Large intestine (tissue), 3 donors: Measurements from ENCODE around the gene HPCAL1. TPM values are rescaled to one million over a fixed set of nuclear protein-coding genes. Genes with fewer than 3 reads are reported as not detected.
A peak's percentile ranks its signal among the peaks of the same experiment; 100 is the strongest.

Experiments
- DNase-seq, 2 donors: peaks; one replicate each; pipeline versions ENCODE4 v3.0.0 to v3.0.0-alpha.2; 2013
- H3K27ac ChIP-seq: one replicate; pipeline ENCODE4 v1.5.1; 2013; ENCODE audit warnings: low read length
- H3K27me3 ChIP-seq: 2 replicates; pipeline ENCODE4 v1.6.1; 2013; ENCODE audit warnings: low read length; ENCODE audit not compliant: control insufficient read depth, insufficient read depth
- H3K36me3 ChIP-seq: 2 replicates; pipeline ENCODE4 v1.6.1; 2013; ENCODE audit warnings: low read length; ENCODE audit not compliant: control insufficient read depth, insufficient read depth
- H3K4me1 ChIP-seq: one replicate; pipeline ENCODE4 v1.6.1; 2013; ENCODE audit warnings: low read length; ENCODE audit not compliant: control insufficient read depth, insufficient read depth
- H3K4me3 ChIP-seq: one replicate; pipeline ENCODE4 v1.5.1; 2013; ENCODE audit warnings: low read length
- H3K9me3 ChIP-seq: one replicate; pipeline ENCODE4 v1.6.1; 2013; ENCODE audit warnings: mild to moderate bottlenecking, low read depth, low read length, moderate library complexity; ENCODE audit not compliant: control insufficient read depth
- WGBS: methylation state at CpG from one replicate; pipeline ENCODE4 v1.1.5; 2013; ENCODE audit warnings: low lambda C conversion rate; ENCODE audit not compliant: insufficient coverage; 5-methylcytosine and 5-hydroxymethylcytosine counted together
- polyA plus RNA-seq: library from polyadenylated mRNA; unstranded; fragments of 120-200 nt; gene quantifications from one replicate; pipeline ENCODE4 v1.2.1, GENCODE V29; 2013

The HPCAL1 gene
- polyA plus RNA-seq, 1 donor, result 68.7 TPM

- Histone ChIP-seq H3K27ac (no peak overlapping the region), H3K9me3 (no peaks in the 10 kb centered on the region), H3K27me3 (no peaks in the 10 kb centered on the region), H3K4me1 (peaks cover 8% of the 10 kb centered on the region), H3K4me3 (no peak overlapping the region), H3K36me3 (peaks cover 6% of the 10 kb centered on the region)
- DNase-seq, result no peak
- no CpG with 5 or more reads among the region's 9 CpGs for WGBS
These were observed 77.6 kb downstream of the HPCAL1 start for GRCh38 chr2:10380048-10380926.

DNA sequence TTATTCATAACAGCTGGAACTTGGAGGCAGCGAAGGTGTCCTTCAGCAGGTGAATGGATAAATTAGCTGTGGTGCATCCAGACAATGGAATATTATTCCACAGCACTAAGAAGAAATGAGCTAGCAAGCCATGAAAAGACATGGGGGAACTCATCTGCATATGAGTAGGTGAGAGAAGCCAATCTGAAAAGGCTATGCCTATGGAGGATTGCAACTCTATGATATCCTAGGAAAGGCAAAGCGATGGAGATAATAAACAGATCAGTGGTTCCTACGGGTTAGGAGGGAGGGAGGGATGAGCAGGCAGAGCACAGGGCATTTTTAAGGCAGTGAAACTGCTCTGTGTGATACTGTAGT lies 79.3 kb downstream of the HPCAL1 start:
- H3K4me1 ChIP-seq, result peaks cover 19% of the 10 kb centered on the region
- H3K4me3 ChIP-seq, result no peak overlapping the region
- H3K9me3 ChIP-seq, result no peaks in the 10 kb centered on the region
- peaks cover 8% of the 10 kb centered on the region for H3K36me3 ChIP-seq
- H3K27me3 ChIP-seq, result no peaks in the 10 kb centered on the region
- no peak for DNase-seq
- WGBS, result no CpG with 5 or more reads among the region's 3 CpGs
- no peak overlapping the region for H3K27ac ChIP-seq

- no peaks in the 10 kb centered on the region for H3K9me3 ChIP-seq
- no peak overlapping the region for H3K4me3 ChIP-seq
- H3K27ac ChIP-seq, result no peak overlapping the region
- H3K36me3 ChIP-seq, result peaks cover 8% of the 10 kb centered on the region
- no peaks in the 10 kb centered on the region for H3K27me3 ChIP-seq
- WGBS, result no CpG with 5 or more reads among the region's 18 CpGs
- peaks cover 19% of the 10 kb centered on the region for H3K4me1 ChIP-seq
- DNase-seq, result peak in 1 of 2 donors; percentile 53
These were observed 79.8 kb downstream of the HPCAL1 start for GRCh38 chr2:10382354-10383061.

- H3K4me3 ChIP-seq, result no peak overlapping the region
- no peak overlapping the region for H3K27ac ChIP-seq
- no peak for DNase-seq
- no peaks in the 10 kb centered on the region for H3K9me3 ChIP-seq
- peaks cover 19% of the 10 kb centered on the region for H3K4me1 ChIP-seq
- no peaks in the 10 kb centered on the region for H3K27me3 ChIP-seq
- H3K36me3 ChIP-seq, result peaks cover 12% of the 10 kb centered on the region
- WGBS, result no CpG with 5 or more reads among the region's 8 CpGs
These were observed 81.4 kb downstream of the HPCAL1 start for GRCh38 chr2:10383960-10384734.

- no peaks in the 10 kb centered on the region for H3K27me3 ChIP-seq
- WGBS, result no CpG with 5 or more reads among the region's 17 CpGs
- no peaks in the 10 kb centered on the region for H3K9me3 ChIP-seq
- H3K4me3 ChIP-seq, result no peak overlapping the region
- no peak overlapping the region for H3K27ac ChIP-seq
- H3K36me3 ChIP-seq, result peaks cover 12% of the 10 kb centered on the region
- no peak for DNase-seq
- peaks cover 25% of the 10 kb centered on the region for H3K4me1 ChIP-seq
These were observed 82.8 kb downstream of the HPCAL1 start for GRCh38 chr2:10385501-10385900.

DNA sequence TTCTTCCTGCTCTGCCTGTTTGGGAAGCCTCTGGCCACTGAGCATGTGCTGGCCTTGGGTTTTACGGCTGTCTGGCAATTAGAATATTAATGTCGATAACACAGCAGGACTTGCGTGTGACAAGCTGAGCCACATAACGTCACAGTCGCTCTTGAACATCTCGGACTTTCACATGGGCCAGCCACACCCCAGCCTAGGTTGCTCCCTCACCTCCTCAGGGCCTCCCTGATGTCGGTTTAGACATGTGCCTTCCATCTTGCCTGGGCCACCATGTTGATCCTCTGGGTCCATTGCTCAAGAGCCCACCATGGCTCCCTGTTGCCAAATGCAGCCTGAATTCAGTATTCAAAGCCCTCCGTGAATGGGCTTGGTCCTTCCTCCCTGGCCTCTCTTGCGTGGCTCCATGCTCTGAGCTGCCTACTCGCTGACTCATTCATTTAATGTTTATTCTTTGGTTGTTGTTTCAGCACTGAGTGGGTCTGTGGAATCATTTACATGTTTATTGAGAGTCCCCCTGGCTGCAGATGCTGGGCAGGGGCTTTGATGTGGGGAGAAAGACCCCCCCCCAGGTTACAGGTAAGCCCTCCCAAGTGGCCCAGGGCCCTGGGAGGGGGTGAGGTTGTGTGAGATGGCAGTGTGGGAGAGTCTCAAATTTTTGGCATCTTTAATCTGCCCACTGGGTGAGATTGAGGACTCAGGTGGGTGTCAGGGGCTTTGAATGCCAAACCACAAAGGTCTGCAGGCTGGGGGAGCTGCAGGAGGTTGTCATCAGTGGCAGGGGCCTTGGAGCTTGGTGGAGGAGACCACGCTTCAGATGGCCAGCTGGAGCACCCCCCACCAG lies 83.4 kb downstream of the HPCAL1 start:
- DNase-seq, result peak; percentile 69 to 88

GRCh38 chr2:10387033-10387432 lies 84.3 kb downstream of the HPCAL1 start:
- H3K9me3 ChIP-seq, result no peaks in the 10 kb centered on the region
- no peaks in the 10 kb centered on the region for H3K27me3 ChIP-seq
- DNase-seq, result no peak
- no peak overlapping the region for H3K27ac ChIP-seq
- H3K4me1 ChIP-seq, result peaks cover 25% of the 10 kb centered on the region
- WGBS, result no CpG with 5 or more reads among the region's 14 CpGs
- peaks cover 14% of the 10 kb centered on the region for H3K36me3 ChIP-seq
- H3K4me3 ChIP-seq, result no peak overlapping the region

More for the DNA sequence above, 83.4 kb downstream of the HPCAL1 start:
- Histone ChIP-seq H3K27me3 (no peaks in the 10 kb centered on the region), H3K9me3 (no peaks in the 10 kb centered on the region), H3K27ac (no peak overlapping the region), H3K4me3 (no peak overlapping the region), H3K36me3 (peaks cover 14% of the 10 kb centered on the region), H3K4me1 (peaks cover 25% of the 10 kb centered on the region)
- WGBS, result no CpG with 5 or more reads among the region's 11 CpGs

DNA sequence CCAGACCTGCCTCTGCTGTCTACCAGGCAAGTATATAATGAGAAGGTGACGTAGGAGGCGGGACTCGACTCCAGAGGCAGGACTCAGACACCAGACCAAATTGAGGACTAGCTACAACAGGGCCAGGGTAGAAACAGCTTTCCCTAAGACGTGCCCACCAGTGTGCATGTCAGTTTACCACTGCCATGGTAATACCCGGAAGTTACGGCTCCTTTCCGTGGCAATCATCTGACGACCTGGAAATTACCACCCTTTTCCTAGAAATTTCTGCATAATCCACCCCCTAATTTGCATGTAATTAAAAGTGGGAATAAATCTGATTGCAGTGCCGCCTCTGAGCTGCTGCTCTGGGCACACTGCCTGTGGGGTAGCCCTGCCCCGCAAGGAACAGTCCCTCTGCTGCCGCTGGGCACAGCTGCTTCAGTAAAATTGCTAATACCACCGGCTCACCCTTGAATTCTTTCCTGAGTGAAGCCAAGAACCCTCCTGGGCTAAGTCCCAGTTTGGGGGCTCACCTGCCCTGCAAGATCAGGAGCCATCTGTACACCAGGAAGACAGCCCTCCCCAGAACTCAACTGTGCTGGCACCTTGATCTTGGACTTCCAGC lies 86.4 kb downstream of the HPCAL1 start:
- H3K4me3 ChIP-seq, result no peak overlapping the region
- H3K27me3 ChIP-seq, result no peaks in the 10 kb centered on the region
- no peaks in the 10 kb centered on the region for H3K9me3 ChIP-seq
- 40% methylated on average over 1 of the region's 12 CpGs for WGBS
- H3K36me3 ChIP-seq, result peaks cover 14% of the 10 kb centered on the region
- peaks cover 29% of the 10 kb centered on the region for H3K4me1 ChIP-seq
- no peak for DNase-seq
- no peak overlapping the region for H3K27ac ChIP-seq

GRCh38 chr2:10389573-10389972 lies 86.9 kb downstream of the HPCAL1 start:
- H3K27ac ChIP-seq, result no peak overlapping the region
- H3K9me3 ChIP-seq, result no peaks in the 10 kb centered on the region
- no peak overlapping the region for H3K4me3 ChIP-seq
- peaks cover 29% of the 10 kb centered on the region for H3K4me1 ChIP-seq
- no peaks in the 10 kb centered on the region for H3K27me3 ChIP-seq
- H3K36me3 ChIP-seq, result peaks cover 14% of the 10 kb centered on the region
- DNase-seq, result no peak
- WGBS, result no CpG with 5 or more reads among the region's 5 CpGs
